IPS-NIHi11 (cell line): Measurements from ENCODE around the gene RGS2.

Source experiments
- DNase-seq: peaks from one replicate; pipeline ENCODE4 v3.0.0; 2012; ENCODE audit warnings: mixed read lengths, low spot score

RGS2 gene, protein sequence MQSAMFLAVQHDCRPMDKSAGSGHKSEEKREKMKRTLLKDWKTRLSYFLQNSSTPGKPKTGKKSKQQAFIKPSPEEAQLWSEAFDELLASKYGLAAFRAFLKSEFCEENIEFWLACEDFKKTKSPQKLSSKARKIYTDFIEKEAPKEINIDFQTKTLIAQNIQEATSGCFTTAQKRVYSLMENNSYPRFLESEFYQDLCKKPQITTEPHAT

DNA sequence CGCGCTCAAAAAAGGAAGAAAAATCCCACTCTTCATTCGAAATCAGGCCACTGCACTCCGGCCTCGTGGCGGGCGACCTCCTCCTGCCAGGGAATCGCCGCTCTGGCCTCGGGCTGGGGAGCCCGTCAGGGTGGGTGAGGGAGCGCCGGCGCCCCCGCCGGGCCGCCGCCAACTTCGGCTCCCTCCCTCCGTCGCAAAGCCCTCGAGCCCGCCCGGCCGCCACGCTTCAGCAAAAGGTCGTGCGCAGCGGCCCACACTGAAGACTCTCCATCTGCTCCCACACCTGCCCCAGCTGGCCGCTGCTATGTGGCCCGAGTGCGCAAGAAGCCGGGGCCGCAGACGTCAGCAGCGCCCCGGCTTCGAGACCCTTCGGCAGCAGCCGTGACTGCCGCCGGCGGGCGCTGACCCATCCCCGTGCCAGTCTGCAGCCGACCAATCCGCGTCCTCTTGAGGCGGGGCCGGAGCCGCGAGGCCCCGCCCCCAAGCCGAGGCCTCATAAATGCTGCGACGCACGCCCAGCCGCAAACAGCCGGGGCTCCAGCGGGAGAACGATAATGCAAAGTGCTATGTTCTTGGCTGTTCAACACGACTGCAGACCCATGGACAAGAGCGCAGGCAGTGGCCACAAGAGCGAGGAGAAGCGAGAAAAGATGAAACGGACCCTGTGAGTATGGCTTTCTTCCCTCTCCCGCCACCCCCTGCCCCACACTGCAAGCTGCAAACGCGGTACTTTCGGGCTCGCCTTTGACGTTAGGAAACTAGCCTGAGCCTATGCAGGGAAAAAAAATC lies at the start of gene RGS2:
TSS of gene RGS2 (plus strand) at position 522 of the 789 bp plus-strand sequence. CDS start at position 555, 33 bp downstream.
- peak; percentile 96 for DNase-seq

DNA sequence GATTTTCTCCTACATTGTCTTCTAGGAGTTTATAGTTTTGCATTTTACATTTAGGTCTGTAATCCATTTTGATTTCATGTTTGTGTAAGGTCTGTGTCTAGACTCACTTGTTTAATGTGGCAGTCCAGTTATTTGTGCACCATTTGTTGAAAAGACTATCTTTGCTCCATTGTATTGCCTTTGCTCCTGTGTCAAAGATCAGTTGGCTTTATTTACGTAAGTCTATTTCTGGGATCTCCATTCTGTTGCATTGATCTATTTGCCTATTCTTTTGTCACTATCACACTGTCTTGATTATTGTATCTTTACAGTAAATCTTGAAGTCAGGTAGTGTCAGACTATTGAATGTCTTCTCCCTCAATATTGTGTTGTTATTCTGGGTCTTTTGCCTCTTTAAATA lies 49.7 kb upstream of the RGS2 start:
- DNase-seq, result no peak

DNA sequence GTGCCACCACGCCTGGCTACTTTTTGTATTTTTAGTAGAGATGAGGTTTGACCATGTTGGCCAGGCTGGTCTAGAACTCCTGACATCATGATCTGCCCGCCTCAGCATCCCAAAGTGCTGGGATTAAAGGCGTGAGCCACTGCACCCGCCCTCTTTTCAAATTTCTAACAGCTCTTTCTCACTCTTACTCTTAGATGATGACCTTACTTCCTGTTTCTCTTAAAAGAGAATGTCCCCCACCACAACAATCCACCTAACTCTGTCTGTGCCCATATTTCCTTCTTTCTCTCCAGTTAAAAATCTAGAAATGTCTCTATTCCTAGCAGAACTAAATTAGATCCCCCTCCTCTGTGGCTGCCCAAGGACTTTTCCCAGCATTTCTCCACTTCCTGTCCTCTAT lies 46.6 kb upstream of the RGS2 start:
- DNase-seq, result no peak

DNA sequence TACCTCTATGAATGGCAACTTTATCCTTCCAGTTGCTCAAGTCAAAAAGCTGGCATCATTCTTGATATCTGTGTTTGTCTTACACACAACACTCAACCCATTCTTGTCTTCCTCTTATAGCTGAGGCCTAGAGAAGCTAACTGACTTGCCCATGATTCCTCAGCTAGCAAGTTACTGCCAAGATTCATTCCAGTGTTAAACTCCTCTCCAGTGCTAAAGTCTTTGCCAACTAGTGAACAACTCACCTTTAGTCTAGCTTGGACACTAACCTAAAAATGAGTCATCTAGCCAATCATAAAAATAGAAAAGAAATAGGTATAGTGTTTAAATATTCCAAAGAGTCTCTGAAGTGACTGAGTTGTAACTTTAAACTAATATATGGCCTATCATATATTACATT lies 45.6 kb upstream of the RGS2 start:
- DNase-seq, result no peak

DNA sequence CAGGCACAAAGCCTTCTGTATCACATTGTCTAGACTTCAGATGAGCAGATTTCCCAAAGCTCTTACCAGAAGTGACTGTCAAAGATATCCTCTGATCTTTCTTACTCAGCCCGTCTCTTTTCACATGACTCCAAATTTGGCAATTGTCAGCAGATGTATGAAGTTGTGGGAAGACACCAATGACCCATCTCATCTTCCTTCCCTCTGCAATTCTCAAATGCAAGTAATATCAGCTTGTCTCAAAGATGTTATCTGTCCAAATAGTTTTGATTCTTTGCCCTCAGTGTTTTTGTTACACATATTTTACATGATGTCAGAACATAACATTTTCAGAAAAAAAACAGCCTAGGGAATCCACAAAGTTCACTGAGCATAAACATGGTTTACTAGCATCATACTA lies 45.1 kb upstream of the RGS2 start:
- DNase-seq, result no peak

DNA sequence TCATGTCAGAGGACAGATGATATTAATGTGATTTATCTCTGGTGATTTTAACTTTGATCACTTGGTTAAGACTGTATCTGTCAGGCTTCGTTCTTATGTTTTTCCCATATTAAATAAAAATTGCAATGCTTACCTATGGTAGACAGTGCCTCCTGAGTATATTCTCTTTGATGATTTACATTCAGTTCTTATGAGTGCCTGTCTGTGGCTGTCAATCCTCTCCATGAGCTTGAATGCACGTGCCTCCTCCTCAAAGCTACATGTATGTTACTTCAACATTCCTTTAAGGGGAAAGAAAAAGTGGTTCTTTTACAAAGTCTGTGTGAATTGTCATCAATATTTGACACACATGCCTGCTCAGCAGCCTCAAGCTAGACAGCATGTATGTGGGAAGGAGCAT lies 44.2 kb upstream of the RGS2 start:
- no peak for DNase-seq

DNA sequence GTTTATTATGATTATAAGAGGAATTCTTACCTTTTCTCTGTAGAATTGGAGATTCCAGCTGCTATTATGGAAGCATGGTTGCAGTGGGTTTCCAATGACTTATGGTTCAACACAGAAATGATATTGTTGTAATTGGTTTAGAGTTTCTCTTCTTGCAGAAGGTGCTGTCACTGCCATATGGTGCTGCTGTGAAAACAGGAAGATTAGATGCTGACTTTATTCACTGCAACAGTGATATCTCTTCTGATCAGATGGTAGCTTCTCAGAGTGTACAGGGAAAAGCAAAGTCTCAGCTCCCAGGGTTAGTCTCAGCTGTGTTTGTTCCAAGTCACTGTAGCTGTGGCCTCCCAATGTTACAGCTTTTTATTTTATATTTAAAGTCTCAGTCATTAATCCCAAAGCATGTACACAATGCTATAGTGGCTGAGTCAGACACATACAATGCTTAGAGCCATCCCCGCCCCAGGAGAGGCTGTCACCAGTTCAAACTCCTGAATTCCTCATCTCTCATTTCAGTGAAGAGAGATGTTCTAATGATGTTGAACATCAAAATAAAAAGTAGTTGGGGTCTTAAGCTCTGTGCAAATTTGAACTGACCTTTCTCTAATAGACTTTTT lies 42.7 kb upstream of the RGS2 start:
- no peak for DNase-seq

DNA sequence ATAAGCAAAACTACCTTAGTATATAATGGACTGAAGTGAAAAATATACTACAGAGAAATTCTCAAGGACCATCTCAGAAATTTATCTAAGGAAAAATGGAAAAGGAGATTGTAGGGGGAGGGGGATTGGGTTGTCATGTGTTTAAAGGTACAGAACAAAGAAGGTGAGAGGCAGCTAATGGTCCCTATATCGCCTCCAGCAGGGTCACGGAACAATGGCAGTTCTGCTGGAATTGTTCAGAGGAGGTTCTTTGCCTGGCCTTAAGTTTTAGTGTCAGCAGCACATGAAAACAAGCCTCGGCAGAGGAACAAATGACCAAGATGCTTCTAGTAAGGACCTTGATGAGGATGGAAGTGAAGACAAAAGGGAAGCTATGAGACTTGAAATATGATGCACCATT lies 42.0 kb upstream of the RGS2 start:
- peak; percentile 20 for DNase-seq

DNA sequence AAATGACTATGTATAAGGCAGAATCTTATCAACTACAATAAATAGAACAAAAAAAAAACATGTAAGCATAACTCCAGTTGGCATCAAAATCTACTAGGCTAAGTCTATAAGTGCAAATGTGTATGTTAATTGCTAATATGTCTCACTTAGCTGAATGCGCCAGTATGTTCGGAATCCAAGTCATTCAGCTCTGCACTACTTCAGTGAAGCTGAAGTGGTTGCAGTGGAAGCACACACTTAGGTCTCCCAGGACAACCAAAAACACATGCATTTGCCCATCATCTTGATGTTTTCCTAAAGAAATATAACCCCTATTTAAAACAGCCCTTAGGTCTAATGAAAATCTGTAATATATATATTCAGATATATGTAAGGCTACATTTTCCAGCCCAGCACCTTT lies 41.0 kb upstream of the RGS2 start:
- no peak for DNase-seq

DNA sequence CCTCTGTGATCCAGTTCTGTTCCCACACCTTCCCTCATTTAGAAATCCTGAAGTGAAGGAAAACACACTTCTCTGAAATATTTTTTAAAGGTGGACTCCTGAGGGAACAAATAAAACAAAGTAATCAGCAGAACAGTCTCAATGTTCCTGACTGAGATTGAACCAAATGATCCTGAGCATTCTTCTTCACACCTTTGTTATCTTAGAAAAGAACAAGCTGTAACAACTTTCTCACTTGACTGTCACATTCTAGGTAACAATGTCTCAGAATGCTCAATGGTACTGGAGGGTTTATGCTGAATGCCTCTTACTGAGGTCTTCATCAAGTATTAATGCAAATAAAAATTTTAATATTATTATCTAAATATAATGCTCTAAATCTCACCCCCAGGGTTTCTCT lies 40.4 kb upstream of the RGS2 start:
- no peak for DNase-seq

DNA sequence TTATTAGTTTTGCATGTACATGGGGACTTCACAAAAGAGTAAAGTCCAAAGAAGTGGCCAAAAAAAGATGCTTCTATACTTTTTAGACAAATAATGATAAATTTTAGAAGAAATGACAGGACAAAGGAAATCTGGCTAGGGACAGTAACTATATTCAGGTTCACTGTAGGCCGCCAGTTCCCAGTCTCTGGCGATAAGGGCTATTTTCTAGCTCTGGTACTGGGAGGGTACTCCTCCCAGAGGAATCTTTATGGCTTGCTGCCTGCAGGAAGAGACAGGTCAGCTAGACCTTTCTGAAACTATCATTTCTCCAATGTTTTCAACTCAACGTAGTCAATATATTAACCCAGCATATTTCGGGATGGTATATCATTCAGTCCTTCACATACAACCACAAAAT lies 37.5 kb upstream of the RGS2 start:
- DNase-seq, result no peak

DNA sequence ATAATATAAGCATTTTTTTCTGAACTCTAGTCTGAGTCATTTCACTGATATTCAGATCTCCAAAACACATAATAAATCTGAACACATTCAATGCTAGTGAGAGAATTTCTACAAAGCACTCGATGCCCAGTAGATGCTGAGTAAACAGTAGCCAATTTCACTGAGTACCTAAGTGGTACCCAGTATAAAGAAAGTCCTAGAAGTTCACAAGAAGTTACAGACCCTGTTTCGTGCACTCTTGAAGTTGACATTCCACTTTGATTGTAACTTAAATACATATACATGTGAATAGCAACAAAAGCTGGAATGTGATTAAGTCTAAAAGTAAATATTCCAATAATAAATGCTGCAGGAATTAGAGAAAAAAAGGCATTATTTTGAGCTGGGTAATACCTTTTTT lies 33.2 kb upstream of the RGS2 start:
- DNase-seq, result no peak

DNA sequence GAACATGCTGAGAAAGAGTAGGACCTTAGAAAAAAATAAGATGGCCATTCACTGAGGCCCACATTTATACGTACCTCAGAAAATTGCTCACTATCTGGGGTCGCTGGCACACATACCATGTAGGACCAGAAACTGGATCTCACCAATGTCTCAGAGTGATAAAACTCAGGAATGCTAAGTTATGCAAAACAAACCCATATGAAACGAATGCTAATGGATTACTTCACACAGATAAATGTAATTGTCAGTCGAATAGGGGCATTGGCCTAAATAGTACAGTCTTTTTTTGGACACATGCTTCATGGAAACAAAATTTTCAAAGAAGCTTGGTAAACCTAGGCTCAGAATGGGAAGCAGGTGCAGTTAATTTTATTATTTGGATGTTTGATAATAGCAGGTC lies 32.6 kb upstream of the RGS2 start:
- no peak for DNase-seq

DNA sequence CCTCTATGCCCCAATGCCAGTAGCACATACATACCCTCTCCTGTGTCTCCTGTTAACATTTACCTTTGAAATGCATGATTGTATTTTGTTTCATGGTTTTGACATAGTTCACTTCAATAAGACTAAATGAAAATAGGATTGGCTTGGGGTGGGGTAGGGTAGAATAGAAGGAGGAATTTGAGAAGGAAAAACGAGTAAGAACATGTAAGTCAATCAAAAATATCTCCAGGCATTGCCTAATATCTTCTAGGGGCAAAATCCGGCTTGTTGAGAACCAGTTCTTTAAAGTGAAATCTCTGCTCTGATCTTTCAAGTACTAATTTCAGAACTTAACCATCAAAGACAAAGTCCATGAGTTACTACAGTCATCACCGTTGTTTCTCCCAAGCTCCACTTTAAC lies 31.8 kb upstream of the RGS2 start:
- DNase-seq, result no peak

DNA sequence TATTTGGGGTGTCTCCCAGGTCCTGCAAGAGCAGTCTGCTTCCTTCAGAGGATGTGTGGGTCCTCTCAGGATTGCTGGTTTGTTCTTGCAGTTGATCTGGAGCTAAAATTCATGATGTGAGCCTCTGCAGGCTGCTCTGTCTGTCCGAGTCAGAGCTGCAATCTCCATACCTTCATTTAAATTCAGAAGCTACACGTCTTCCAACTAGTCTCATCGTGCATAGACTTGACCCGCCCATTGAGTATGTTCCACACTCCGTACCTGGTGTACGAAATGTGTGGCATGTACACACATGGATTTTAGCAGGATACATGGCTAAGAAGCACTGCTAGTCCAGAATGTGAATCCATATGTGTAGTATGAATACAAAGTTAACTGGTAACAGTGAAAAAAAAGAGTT lies 25.0 kb upstream of the RGS2 start:
- DNase-seq, result no peak

DNA sequence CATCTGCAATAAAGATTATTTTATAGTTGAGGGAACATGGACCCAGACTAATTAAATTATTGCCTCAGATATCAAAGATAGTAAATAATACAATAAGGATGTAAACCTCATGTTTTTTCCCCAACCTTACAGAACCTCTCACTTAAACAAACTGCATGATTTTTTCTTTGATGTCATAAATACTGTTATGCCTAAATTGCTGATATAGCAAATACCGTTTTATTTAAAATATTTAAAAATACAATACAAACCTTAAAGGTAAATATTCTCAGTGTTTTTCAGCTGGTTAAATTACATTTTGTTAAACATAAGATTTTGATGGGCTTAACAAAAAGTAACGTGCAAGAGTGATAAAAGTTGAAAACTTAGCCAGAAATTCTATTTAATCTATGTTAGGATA lies 24.4 kb upstream of the RGS2 start:
- DNase-seq, result no peak

DNA sequence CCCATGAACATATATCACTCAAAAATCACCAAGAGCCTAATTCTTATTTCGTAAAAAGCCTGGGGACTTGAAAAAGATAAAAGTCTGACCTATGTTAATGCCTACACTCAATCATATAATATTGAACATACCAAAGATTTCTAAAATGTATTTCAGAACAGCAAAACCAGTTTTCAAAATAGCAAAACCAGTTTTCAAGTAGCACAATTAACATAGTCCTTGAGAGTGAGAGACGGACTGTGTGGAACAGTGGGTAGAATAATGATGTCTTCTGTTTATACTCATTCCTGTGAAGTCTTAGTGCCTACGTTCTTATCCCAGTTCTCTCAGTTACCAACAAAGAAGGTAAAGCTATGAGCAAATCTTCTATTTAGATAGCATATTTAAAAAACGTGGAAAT lies 22.3 kb upstream of the RGS2 start:
- DNase-seq, result no peak

DNA sequence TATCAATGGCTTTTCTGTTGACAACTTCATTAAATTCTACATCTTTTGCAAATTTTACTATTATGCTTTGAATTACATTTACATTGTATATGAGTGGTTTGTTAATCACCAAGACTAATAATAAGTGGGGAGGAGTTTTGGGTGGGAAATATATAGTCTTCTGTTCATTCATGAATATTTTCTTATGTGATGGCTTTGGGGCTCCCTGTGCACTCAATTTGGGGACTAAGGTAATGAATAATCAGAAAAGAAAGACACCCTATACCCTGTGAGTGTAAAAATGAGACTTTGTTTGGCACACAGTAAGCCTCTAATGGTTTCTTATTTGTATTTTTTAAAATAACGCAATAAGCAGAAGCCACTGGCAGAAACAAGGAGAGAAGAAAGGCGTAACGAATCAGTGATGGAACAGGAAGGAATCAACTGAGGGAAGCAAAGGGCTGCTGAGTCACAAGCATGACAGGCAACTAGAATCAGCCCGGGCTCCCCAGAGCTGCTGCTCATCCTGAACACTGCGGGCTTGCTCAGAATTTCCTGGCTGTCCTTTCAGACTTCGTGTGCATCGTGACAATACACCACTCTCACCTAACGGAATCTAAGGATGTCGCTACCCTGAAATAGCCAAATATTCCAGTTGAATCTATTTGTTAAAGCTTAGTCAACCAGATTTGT lies 20.8 kb upstream of the RGS2 start:
- peak; percentile 17 for DNase-seq

DNA sequence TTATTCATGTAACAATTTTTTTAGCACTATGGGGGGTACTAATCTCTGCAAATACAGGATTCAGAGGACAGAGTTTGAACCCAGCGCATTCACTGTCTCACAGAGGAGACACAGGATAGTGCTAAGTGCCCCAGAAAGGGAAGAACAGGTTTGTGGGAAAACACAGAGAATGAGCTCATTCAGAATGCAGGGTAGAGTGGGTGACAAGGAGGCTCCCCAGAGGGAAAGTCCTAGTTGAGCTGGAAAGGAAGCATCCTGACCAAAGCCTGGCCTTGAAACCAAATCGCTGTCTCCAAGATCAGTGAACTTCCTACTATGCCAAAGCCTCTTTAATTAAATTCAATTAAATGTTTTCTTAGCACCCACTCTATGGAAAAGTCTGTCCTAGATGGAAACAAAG lies 19.0 kb upstream of the RGS2 start:
- DNase-seq, result no peak

DNA sequence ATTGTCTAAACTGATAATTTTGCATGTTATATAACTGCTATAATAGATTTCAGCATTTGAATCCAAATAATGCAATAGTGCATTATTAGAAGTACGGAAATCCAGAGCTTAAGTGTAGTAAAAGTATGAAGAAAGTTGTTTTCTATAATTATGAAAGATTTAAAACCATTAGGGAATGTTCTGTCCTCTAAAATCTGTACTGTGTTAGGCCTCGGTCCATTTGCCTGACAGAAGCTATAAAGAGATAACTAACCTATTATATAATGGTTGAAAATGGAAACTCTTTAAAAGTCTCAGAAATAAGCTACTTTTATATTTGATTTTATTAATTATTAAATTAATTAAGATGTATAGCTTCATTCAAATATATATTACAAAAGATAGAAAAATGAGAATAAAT lies 16.2 kb upstream of the RGS2 start:
- DNase-seq, result no peak

DNA sequence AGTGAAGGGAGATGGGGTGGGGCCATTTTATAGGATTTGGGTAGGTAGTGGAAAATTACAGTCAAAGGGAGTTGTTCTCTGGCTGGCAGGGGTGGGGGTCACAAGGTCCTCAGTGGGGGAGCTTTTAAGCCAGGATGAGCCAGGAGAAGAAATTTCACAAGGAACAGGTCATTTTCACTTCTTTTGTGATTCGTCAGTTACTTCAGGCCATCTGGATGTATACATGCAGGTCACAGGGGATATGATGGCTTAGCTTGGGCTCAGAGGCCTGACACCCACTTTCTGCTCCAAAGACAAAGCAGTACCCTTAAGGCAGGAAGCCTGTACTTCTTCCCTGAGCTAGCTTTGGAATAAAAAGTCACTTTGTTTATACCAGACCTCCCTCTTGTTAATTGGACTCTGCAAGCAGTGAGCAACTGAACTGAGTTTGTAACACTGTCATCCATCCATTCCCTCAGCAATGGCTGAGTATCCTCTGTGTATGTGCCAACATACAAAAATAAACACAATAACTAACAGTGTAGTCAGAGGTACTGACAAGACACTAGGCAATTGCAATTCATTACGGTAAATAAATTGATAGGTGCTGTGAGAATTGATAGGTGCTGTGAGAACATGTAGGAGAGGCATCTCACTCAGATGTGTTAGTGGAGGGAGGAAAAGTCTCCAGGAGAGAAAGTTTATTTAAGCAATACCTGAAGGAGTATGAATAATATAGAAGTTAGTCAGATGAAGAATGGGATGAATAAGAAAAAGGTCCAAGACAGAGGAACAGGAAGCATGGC lies 14.7 kb upstream of the RGS2 start:
- DNase-seq, result no peak

DNA sequence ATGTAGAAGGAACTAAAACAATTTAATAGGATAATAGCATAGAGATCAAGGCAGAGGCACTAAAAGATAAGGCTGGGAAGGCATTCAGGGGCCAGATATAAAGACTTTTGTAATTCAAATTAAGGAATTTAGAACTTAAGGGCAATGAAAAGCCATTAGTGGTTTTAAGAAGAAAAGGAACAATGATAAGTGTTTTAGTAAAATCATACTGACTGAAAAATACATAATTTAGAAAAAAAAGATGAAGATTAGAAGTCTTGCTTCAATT lies 14.1 kb upstream of the RGS2 start:
- DNase-seq, result no peak
